HG02973 (cell line): ENCODE results near the gene BRSK2.
"Not testable (repeated sequence)": the region's sequence is repeated elsewhere in the genome, so short reads cannot be mapped to it uniquely, and the experiment has no call there.

Source experiments
- ATAC-seq: cut with Tn5 transposase; IDR thresholded peaks from one replicate; pipeline ENCODE4 v1.9.1; 2021; ENCODE audit warnings: moderate library complexity; ENCODE audit not compliant: unreplicated experiment

BRSK2 gene

DNA sequence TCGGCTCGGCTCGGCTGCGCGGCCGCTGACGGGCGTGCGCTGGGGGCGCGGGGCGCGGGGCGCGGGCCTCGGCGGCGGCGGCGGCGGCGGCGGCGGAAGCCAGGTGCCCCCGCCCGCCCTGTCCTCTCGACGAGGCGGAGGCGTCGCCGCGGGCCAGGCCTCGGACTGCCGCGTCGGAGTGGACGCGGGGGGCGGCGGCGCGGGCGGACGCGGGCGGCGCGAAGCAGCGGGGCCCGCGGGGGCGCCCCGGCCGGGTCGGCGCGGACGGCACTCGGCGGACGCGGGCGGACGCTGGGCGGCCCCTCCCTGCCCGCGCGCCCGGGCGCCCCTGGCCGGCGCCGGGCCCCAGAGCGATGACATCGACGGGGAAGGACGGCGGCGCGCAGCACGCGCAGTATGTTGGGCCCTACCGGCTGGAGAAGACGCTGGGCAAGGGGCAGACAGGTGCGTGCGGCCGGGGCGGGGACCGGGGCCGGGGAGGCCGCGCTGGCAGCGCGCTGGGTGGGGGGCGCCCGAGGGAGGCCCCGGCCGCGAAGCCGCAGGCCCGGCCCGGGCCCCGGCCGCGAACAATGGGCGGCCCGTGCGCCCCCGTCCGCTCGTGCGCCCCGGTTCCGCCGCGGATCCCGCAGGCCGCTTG is at the start of gene BRSK2:
TSS of gene BRSK2 (plus strand) at position 3 of the 637 bp plus-strand sequence. CDS start at position 354, 351 bp downstream.
- ATAC-seq: no peak

GRCh38 chr11:1340111-1340510 is 49.6 kb upstream of the BRSK2 start:
- no peak for ATAC-seq

DNA sequence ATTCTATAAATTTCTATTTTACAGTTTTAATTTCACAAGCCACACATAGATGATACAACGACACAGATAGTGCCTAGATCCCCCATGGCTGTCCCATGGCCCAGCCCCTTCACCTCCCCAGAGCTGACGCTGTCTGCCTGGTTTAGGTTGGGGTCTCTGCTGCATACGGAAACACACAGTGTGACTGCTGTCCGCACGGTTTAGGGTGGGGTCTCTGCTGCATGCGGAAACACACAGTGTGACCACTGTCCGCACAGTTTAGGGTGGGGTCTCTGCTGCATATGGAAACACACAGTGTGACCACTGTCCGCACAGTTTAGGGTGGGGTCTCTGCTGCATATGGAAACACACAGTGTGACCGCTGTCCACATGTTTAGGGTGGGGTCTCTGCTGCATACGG is 48.5 kb upstream of the BRSK2 start:
- ATAC-seq: not testable (repeated sequence)

DNA sequence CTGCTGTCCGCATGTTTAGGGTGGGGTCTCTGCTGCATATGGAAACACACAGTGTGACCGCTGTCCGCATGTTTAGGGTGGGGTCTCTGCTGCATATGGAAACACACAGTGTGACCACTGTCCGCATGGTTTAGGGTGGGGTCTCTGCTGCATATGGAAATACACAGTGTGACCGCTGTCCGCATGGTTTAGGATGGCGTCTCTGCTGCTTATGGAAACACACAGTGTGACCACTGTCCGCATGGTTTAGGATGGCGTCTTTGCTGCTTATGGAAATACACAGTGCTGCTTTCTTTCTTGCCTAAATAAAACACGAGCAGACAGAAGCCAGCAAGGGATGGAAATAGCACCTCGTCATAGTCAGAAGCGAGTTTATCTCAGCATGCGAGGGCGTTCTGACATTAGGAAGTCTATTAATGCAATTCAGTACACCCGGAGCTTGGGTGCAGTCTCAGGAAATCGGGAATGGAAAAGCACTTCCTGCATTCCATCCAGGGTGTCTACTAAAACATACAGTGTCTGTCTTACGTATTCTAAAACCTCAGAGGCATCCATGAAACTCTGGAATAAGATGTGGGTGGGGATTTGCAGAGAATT is 47.7 kb upstream of the BRSK2 start:
- no peak for ATAC-seq

DNA sequence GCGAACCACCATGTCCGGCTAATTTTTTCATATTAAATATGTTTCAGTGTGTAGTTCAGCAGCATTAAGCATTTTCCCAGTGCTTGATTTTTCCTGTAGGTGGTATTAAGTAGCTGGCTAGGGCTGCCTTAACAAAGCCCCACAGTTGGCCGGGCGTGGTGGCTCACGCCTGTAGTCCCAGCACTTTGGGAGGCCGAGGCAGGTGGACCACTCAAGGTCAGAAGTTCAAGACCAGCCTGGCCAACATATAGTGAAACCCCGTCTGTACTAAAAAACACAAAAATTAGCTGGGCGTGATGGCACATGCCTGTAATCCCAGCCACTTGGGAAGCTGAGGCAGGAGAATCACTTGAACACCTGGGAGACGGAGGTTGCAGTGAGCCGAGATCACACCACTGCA is 46.8 kb upstream of the BRSK2 start:
- ATAC-seq: no peak

DNA sequence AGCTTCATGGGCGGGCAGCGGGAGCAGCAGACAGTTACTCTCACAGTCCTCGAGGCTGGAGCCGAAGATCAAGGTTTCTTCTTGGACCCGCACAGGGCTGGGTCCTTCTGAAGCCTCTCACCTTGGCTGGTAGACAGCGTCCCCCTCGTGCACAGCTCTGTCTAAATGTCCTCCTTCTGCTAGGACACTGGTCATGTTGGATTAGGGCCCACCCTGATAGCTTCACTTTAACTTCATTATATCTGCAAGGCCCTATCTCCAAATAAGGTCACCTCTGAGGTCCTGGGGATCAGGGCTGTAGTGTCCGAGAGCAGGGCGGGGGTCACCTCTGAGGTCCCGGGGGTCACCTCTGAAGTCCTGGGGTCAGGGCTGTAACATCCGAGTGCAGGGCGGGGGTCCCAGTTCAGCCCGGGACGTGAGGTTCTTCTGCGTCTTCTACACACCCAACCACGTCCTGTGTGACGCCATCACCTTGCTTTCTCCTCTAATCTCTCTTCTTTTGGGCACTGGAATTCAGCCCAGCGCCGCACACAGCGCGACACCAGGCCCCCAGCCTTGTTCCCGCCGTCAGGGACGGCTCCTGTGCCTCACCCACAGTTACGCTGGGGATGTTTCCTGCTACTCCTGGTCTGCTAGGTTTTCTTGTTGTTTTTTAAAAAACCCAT is 46.2 kb upstream of the BRSK2 start:
- ATAC-seq: no peak

- ATAC-seq: no peak
Observed at GRCh38 chr11:1344056-1344635, 45.6 kb upstream of the BRSK2 start.

DNA sequence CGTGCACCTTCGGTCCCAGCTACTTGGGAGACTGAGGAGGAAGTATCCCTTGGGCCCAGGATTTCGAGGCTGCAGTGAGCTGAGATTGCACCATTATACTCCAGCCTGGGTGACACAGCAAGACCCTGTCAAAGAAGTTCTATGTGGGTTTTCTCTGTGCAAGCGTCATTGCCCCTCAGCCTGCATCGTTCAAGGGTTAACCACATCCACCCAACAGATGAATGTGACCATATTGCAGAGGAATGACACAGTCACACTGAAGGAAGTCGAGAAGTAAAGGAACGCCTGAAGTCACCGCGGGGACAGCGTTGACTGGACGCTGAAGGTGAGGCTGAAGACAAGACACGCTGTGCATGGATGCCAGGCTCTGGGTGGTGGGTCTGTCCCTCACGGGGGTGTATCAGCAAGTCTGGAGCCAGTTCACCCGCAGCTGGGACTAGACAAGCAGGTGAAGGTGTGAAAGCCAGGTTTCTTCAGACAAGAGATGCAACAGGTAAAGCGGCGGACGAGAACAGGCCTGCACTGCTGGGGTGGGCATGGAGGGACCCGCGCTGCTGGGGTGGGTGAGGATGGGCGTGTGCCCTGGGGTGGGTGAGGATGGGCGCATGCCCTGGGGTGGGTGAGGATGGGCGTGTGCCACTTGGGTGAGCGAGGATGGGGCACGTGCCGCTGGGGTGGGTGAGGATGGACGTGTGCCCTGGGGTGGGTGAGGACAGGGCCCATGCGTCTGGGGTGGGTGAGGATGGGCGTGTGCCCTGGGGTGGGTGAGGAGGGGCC is 43.8 kb upstream of the BRSK2 start:
- ATAC-seq: no peak

- ATAC-seq: no peak
Observed at GRCh38 chr11:1346669-1347390, 42.9 kb upstream of the BRSK2 start.

GRCh38 chr11:1347411-1347999 is 42.2 kb upstream of the BRSK2 start:
- ATAC-seq: not testable (repeated sequence)

- no peak for ATAC-seq
Observed at GRCh38 chr11:1348146-1348795, 41.5 kb upstream of the BRSK2 start.

GRCh38 chr11:1348796-1349326 is 40.9 kb upstream of the BRSK2 start:
- ATAC-seq: no peak

GRCh38 chr11:1349327-1350041 is 40.2 kb upstream of the BRSK2 start:
- ATAC-seq: no peak

GRCh38 chr11:1350086-1350725 is 39.5 kb upstream of the BRSK2 start:
- ATAC-seq: no peak

- ATAC-seq: no peak
Observed at GRCh38 chr11:1351278-1351937, 38.3 kb upstream of the BRSK2 start.

DNA sequence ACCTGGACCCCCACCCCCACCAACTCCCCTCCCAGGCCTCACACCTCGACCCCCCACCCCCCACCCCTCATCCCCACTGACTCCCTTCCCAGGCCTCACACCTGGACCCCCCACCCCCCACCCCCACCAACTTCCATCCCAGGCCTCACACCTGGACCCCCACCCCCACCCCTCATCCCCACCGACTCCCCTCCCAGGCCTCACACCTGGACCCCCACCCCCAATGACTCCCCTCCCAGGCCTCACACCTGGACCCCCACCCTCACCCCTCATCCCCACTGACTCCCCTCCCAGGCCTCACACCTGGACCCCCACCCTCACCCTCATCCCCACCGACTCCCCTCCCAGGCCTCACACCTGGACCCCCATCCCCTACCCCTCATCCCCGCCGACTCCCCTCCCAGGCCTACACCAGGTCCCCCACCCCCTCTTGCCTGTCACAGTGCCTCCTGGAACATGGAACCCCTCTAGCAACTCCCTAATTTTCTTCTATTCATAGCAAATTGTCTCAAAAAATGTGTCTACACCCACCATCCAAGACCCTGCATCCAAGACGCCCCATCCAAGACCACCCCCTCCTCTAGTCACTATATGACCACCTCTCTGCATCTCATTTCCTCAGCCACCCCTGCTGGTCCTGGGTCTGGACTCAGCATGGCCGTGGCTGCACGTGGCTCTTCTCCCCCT is 36.9 kb upstream of the BRSK2 start:
- ATAC-seq: no peak
